NCI-H2029 (cell line): ENCODE data around the gene CNTN6.

Source experiments
- DNase-seq: peaks from one replicate; lab custom pipeline; 2025; lab: John Stamatoyannopoulos, UW

CNTN6 gene

DNA sequence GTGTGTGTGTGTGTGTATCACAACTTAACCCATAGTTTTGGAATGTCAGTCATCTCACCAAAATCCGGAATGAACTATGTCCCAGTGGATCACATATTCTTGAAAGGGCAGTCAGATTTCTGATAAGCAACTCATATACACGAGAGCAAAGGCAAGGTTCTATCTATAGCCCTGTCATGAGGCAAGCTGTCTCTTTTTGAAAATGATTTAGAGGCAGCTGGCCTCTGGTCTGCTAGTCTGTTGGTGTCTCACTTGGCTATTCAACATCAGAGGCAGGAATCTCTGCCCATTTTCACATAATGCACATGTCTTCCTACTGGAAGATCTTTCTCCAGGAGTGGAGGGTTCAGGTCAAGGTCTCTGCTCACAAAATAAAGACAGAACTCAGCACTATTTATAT lies 79.8 kb downstream of the CNTN6 start:
- DNase-seq = no peak

DNA sequence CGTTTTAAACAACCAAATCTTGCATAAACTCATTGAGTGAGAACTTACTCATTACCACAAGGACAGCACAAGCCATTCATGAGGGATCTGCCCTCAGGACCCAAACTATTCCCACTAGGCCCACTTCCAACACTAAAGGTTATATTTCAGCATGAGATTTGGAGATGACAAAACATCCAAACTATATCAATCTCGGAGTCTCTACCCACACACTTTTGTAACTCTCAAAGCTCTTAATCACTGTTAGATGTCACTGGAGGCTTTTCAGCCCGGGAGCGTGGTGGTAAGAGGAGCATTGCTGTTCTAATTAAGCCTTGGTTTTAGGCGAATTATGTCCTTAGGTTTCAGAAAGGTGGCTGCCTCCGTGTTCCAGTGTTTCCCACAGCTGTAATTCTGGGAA lies 86.3 kb downstream of the CNTN6 start:
- DNase-seq = no peak

DNA sequence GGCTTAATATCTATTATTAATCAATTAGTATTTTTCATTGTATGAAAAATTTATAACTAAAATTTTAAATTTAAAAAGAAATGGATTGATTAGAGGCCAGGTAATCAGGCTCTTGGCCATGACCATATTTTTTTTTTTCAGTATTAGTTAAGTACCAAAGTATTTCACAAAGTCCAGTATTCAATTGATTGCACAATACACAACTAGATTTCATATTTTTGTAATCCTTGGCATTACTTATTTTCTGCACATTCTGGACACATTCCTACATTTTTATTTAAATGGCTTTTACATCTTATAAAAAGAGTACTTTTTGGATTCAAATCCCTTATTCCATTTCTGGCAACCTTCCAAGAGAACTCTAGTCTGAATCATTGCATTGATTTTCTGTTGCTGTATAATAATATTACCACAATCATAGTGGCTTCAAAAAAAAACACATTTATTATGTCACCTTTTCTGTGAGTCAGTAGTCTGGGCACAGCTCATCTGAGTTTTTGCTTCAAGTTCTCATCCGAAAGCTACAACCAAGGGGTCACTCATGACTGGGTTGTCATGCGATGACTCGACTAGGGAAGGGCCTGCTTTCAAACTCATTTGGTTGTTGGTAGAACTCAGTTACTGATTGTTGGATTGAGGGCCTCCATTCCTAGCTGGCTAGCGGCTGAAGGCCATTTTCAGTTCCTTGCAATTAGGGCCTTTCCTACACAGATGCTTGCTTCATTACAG lies 90.7 kb downstream of the CNTN6 start:
- DNase-seq = no peak

DNA sequence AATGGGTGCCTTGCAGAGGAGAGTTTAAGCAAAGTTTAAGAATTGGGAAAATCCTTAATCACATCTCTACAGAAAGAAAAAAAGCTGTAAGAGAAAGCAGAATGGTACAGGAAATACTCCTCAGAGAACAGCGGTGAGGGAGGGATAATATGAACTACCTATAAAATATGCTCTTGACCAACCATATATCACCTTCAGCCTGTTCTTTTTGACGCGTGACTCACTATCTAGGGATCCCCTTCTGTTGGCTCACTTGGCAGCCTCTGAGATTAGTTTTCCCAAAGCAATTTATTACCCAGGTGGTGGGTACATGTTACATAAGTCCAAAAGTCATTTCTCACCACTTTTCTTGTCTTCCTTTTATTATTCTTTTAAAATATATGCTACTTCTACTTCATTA lies 97.7 kb downstream of the CNTN6 start:
- DNase-seq = no peak

DNA sequence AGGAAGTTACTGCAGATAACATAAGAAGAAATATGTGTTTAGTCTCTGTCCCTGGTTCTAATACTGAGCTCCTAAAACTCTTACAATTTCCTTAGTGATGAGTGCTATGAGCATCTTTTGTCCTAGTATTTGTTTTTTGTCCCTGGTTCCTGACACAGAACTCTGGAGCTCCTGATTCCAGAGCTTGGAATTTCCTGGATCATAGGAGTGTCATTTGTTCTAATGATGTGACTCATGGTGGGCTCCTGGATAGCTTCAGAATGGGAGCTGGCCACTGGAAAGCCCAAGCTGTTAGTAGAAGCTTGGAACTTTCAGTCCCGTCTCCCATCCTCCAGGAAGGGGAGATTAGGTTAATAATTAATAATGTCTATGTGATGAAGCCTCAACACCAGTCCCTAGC lies 98.2 kb downstream of the CNTN6 start:
- DNase-seq = no peak

DNA sequence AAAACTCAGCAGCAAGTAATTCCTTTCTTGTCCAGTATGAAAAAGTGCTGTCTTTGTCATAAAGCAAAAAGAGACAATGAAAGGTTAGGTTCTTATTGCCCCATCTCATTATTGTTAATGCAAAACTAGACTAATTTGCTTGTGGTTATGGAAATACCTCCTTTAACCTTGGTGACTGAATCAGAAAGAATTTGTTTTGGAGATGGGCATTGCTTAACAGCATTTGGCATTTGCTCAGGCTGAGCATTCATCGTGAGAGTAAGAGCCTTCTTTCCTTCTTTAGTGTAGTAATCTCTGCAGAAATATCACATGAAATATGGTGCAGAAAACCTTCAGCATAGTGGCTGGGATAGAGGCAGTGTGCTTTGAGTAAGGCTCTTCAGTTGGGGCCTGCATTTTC lies 103.1 kb downstream of the CNTN6 start:
- DNase-seq = no peak

DNA sequence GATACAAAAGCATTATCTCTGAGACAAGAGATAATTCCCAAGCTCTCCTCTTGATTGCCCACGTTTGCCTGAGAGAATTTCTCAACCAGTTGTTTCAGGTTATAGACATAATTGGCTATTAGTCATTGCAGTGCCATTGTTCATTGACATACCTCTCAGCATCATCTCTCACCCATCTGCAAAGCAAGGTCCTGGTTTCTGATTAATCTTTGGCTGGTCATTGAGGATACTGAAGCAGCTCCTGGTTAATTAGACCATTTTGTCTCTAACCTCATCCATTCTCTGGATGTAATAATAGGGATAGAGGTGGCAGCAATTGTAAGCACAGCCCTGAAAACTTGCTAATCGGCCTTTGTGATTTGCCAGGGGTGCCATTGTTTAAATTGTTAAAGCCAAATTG lies 104.2 kb downstream of the CNTN6 start:
- DNase-seq = no peak

DNA sequence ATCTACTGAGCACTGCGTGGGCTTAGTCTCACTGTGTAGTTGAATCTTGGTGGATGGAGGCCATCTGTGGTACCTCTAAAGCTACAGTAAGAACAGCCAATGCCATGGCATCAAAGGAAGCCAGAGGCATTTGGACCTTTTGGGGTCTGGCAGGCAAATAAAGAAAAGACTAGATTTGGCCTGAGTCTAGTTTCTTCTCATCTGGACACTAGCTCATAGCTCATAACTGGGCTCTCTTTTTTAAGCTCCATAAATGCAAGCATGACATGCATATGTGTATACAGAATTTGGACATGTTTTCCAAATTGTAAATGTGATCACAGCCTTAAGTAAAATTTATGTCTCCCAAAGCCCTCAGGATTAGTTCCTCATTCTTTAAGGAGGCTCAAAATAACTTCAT lies 107.5 kb downstream of the CNTN6 start:
- no peak for DNase-seq

DNA sequence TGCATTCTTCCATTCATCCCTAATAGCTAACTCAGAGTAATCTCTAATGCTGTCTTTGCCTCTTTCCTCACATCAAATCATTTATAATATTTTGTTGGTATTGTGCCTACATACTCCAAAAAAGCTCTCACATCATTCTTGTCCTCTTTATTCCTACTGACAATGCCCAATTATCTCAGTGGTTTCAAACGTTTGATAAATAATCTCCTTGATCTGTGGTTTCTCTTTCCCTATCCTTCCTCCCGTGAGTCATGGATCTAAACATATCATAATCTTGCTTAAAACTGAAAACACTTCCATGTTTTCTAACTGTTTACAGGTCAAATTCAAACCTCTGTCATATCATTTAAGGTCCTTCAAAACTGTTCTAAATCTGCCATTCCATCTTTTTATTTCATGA lies 115.1 kb downstream of the CNTN6 start:
- no peak for DNase-seq

DNA sequence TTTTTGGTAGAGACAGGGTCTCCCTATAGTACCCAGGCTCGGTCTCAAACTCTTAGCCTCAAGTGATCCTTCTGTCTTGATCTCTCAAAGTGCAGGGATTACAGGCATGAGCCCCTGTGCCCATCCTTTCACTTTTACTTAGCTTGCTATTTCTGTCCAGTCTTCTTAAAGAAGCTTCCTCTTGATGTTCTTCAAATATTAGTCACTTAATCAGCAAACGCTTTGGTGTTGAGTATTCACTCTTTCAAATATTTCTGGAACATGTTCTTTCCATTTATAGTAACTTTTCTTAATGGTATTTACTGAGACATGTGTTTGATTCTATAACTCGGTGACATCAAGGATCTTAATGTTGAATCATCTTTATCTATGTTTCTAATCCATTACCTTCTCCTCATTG lies 122.1 kb downstream of the CNTN6 start:
- DNase-seq = no peak

DNA sequence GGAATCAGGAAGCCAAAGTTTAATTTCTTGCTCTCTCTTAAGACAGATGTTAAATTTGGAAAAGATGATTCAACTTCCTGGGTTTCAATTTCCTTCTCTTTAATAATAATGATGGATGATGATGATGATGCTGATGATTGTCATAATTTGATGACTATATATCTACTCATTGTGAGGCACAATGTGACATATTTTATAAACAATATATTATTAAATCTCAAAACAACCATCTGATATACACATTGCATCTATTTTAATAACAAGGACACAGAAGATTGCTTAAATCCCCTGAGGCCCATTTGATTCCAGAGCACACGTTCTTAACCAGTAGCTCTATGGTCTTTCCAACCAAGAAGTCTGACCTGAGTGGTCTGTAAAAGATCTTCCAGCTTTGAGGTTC lies 124.0 kb downstream of the CNTN6 start:
- no peak for DNase-seq

DNA sequence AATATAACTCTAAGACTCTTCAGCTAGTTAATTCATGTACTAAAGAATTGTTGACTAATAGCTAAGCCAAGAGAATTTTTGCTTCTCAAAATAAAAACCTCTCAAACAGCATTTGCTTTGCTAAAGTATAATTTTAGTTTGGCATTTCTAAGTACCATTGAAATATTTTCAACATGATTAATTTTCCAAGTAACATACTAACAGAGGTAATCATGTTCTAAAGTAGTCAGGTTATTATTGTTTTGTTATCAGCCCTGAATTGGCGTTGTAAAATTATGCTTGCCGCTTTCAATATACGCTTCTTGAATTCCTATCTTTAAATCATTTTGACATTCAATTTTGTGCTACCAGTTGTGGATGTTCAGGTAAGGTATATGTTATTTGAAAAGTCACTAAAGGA lies 134.3 kb downstream of the CNTN6 start:
- DNase-seq = no peak

DNA sequence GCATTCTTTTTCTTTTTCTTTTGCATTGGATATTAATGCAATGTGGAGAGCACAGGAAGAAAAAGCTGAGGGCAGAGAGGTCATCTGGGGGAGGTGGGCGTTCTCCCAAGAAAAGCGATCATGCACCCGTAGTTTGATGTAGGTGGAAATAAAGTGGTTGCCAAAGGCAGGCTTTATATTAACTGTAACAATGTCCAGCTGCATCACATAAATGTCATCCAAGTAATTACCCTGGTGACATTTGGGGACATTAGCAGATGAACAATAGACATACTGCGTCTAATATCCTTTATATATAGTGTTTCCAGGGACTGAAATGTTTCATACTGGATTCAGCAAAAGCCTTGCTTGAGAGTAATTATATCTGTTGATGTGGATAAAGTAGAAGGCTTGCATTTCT lies 135.5 kb downstream of the CNTN6 start:
- no peak for DNase-seq

DNA sequence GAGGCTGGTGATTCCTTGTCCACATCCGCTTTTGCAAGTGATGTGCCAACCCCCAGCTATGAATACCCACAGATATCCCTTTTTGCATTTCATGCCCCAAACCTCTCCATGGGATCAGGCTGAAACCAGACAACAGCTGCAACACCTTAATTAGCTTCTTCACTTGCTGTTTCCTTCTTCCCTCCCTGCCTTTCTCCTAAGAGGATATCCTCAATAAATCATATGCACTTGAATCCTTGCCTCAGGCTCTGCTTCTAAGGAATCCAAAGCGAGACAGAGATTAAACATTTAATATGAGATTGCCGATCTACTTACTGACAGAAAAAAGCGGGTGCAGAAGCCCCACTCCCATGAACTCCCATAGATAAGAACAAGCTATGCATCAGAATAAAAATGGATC lies 138.1 kb downstream of the CNTN6 start:
- DNase-seq = no peak

DNA sequence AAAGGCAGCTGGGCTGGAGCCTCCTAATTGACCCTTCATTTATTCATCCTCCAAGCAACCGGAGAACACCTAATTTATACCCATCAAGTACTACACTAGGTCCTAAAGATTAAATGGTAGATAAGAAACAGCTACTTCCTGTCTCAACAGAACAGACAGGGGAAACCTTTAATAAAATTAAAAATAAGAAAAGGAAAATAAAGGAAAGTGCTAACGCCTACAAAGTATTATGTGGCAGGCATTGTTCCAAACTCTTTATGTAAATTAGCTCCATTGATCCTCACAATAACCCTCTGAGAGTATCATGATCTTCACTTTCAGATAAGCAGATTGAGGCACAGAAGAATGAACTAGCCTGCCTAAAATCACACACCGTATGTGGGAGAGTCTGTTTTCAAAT lies 139.5 kb downstream of the CNTN6 start:
- DNase-seq = no peak

DNA sequence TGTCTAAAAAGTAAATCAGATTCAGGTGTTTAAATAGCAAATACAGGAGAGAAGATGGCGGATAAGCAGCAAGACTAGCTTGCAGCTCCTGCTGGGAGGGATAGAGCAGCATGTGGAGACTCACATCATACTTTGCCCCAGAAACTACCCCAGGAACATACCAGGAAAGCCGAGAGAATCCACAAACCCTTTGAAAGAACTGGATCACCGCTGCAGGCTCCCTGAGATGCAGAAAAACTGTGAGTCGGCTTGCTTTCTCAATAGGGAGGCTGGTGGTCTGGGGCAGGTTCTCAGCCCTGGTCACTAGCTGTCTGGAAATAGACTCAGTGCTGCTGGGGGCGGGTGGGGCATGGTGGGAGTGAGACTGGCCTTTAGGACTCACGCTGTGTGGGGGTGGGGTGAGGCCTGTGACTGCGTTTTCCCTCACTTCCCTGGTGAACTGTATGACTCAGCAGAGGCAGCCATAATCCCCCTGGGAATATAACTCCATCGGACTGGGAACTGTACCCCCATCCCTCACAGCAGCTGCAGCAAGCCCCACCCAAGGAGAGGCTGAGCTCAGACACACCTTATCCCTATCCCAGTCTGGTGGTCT lies 142.8 kb downstream of the CNTN6 start:
- no peak for DNase-seq

DNA sequence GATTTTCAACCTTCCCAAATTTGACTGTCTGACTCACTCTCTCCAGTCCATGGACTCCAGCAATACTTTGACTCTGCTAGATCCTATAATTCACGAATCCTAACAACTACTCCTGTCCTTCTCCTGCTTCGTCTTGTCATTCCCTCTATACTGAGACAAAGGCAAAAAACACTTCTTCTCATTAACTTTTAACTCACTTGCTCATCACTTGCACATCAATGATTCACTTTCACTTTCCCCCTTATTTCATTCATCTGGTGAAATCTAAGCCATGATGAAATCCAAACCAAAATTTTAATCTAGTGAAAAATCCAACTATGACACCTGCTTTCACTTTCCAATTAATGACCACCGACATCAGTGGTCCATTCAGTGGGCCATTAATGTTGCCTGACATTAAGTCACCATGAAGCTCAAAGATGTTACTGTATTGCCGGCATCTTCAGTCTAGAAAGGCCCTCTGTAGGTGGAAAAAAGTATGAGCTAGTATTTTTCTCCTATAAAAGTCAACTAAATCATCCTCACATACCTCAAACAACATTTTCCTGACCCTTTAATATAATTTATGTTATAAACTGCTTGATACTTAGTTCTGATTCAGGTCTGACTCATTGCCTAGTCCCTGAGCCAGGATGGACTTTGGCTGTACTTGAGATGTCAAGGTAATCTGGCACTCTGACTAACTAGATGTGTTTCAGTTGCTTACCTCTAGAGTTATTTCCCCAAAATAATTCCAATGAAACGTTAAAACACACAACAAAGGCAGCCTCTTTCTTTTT lies 158.6 kb downstream of the CNTN6 start:
- DNase-seq = no peak

DNA sequence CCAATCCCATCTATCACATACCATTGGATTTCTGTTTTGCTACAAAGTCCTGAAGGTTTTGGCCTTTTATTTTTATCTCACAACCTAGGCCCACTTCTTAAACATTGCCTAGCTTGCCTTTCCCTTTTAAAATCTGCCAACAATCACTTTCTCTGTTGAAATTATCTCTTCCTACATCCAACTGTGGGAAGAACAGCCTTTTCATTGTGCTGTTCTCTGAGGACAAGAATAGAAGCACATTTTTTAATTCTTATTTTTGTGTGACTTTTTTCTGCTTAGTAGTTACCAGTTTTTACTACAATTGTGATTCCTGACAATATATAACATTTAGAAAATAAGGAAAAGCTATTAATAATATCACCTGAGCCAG lies 159.2 kb downstream of the CNTN6 start:
- no peak for DNase-seq

DNA sequence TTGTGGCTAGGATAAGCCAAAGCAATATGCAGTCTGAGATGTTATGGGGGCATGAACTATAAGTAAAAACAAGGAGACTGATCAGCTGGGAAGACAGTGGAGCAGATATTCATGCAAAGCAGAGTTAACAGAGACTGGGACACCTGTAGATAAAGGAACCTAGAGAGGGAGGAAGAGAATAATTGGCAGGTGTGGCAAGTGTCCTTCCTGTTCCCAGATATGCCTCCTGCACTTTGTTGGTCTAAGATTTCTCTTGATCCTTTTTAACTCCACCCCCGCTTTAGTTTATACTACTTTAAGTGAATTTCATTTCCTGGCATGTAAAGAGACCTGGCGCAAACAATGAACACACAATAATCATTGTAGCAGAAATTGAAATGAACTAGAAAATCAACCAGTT lies 169.4 kb downstream of the CNTN6 start:
- no peak for DNase-seq

DNA sequence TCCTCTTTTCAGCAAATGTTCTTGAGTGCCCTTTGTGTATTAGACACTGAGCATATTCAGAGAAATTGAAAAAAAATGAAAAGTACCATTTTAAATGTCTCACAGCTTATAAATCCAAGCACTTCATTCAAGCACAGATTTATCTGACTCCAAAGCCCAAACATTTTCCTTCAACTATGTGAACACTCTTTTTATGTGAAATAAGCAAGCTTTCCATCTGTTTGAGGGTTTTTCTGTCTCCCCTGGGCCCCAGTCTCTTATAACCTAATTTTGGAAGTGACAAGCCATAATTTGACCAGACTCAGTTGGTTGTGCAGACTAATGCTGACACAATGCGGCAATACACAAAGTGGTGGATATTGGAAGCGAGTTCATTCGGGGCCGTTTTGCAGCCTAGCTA lies 170.3 kb downstream of the CNTN6 start:
- DNase-seq = no peak

DNA sequence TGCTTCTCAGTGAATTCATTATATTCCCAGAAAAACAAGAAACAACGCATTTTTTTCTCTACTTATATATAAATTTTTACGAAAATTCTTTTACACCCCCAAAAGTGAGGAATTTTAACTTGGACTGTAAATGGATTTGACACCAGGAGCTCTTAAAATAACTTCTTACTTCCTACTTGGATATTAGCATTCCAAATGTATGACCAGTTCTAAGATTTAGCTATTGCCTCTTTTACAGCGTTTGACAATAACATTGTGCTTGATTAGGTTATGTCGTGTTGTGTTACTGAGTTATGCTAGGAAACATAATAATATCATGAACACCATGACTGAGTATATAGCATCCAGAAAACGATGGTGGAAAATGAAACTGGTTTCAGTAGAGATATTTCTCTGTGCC lies 177.0 kb downstream of the CNTN6 start:
- no peak for DNase-seq

DNA sequence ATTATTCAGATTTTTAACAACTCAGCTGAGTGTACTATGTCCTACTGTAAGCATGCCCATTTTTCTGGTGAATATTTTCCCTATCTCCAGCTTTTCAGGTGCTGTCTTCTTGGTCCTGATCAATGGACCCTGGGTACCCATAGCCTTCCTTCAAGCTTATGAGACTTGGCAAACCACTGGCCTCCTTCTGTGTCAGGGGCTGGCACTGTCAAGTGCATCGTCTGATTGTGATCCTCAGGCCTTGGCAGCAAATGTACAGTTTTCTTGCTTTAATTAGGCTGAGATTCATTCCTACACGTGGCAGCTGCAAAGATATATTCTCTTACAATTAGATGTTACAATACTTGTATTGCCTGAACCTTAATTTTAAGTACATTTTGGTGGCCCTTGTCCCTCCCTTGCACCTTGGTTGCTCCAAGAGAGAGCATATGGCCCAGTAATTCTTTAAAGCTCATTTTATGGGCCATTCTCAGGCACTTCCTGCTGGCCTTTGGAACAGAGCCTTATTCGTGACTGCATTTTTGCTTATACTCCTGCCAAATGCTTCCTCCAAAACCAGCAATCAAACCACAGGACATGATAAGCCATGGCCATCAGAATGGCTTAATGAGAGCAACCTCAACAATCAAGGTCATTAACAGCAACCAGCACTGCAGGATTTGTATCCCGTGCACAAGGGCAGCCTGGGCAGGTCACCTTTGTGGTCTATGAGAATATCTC lies 179.9 kb downstream of the CNTN6 start:
- DNase-seq = no peak

DNA sequence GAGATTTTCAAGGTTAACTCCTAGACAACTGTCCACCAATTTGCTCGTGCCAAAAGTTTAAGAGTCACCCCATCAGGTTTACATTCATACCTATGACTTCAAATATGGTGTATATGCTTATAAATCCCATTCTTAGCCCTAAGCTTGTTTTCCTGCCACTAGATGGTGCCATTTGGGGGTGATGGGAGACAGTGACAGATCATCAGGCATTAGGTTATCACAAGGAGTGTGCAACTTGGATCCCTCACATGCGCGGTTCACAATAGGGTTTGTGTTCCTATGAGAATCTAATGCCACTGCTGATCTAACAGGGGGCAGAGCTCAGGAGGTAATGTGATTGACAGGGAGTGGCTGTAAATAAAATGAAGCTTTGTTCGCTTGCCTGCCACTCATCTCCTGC lies 182.7 kb downstream of the CNTN6 start:
- no peak for DNase-seq
